ENCODE results near the gene CELF2.

The CELF2 gene

DNA sequence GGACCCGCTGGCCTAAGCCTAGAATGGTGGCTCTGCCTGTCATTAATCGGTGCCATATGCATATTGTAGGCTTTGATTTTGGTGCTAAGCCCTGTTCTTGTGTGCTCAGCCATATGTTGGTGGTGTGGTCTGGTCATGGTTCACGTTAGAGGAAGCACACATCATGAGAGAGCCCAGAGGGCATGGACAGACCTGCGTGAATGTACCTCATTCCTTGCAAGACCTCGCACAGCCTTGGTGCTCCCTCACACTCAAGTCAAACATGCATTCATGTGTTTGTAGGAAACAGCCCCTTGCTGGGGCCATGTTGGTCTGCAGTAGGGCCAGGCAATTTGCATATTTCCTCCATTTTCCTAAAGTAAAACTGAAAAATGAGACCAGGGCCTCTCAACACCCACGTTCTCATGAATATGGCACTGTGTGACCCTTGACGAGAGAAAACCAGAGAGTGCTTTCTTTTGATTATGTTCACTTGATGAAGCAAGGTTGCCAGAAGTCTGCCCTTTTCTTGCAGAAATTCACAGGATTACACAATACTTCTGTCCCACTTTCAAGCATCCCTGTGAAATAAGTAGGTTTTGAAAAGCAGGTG is 268.7 kb downstream of the CELF2 start:
- DNase-seq = no peak

DNA sequence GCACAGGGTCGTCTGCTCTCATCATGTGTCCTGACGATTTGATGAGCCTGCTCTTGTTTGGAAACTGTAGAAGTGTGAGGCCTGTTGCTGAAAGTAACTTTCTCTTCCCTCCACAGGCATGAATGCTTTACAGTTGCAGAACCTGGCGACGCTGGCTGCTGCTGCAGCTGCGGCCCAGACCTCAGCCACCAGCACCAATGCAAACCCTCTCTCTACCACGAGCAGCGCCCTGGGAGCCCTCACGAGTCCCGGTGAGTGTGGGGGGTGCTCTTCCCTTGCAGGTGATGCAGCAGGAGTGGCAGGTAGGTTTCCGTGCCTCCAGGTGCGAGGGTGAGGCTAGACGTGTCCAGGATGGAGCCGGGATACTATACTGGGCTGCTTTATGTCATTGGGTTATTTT is 270.6 kb downstream of the CELF2 start:
- no peak for DNase-seq

DNA sequence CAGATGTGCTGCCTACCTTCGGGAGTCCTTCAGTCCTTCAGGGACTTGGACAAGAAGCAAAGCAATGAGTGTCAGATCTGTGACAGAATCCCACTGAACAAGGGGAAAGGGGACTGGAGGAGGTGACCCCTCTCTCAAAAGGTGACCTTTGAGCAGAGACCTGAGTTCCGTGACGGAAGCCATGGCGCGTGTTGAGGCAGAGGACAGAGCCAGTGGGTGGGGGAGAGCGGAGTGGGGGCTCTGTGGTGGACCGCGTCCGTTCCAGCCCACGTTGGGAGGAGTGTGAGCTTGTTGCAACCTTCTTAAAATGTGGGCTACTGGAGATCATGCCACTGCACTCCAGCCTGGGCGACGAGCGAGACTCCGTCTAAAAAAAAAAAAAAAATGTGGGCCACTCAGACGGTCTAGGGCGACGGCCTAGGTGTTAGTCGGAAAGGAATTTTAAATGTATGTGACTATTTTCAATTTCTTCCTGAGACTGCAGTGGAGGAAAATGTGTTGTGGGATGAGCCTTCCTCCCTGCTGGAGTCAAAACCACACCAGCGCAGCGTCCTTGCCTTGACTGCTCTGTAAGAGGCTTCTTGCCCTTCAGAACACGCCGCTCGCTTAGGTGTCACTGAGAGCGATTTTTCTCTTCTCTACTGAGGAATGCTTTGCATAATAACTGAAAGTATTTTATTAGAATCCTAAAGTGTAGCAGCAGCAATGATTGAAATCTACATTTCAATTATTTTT is 272.7 kb downstream of the CELF2 start:
- DNase-seq = no peak

DNA sequence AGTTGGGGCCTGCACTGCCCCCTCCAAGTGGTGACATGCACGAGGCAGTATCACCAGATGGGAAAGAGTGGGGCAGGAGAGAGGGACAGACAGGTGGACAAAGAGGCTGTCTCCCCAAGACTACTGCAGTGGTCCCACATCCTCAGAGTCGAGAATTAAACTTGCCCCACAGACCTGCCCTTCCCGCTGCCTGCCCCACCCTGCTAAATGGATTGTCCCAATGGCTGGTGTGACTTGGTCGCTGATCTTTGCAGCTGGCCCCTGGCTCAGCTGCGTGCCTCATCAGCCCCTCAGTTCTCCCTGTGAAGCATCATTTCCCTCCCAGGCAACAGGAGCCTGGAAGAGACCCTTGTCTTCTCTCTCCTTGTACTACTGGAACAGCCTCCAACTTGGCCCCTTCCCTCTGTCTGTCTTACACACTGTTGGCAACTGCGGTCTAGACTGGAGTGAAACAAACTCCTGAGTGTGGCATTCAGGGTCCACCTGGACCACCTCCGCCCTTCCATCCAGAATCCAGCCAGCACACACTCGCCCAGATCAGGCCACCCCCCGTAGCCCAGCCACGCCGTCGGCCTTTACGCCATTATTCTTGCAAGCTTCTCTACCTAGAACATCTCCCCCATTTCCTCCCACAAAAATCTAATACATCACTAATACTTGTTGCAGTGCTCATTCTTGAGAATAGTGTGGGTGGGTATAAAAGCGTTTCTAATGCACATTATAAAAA is 275.1 kb downstream of the CELF2 start:
- DNase-seq = no peak

DNA sequence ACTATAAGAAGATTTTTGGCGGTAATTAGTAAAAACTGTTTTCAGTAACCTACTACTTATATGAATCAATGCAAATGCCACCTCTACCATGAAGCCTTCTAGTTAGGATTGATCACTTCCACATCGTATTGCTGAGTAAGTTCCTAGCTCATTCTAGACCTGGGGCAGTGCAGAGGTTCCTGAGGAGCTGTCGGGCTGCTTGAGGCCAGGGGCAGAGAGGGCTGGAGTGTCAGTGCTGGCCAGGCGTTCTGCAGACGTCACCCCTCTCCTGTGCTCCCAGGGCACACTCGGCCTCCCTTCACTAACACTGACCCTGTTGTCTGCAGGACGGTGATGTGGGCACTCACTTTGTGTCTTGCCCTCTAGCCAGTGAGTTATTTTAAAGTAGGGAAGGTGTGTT is 275.7 kb downstream of the CELF2 start:
- no peak for DNase-seq

DNA sequence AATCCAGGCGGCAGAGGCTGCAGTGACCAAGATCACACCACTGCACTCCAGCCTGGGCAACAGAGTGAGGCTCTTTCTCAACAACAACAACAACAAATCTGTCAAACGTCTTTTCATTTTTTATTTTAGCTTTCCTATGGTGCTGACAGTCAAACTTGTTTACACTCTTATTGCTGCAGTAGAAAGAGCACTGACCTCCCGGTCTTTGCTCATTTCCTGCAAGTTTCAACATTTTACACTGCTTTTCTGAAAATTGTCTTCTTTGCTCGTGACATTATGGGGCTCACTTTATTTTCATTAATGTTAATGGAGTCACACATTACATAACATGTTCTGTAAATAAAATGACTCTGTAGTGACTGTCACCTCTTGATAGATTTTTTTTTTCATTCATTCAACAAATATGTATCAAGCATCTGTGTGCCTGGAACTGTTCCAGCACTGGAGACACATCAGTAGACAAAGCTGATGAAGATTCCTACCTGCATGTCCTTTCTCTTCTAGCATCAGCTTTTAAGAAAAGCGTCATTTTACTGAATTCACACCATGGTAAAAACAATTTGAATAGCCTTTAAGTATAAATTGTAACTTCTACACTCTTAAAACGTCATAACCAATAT is 277.3 kb downstream of the CELF2 start:
- DNase-seq = no peak

DNA sequence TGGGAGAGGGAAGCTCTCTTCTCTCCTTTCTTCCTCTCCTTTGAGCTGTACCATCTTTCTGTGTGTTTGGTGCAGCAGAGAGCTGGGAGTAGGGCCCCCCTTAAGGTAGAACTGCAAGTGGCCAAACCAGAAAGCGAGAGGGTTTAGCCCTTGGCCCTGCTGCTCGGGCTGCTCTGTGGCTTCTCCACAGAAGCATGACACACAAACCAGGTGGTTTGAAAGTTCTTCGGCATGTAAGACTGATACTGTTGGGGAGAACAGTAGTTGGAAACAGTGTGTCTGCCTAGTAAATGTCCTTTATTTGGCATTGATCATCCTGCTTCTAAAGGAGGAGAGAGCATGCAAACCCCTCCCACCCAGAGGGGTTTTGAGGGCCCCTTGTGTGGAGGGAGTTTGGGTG is 277.8 kb downstream of the CELF2 start:
- no peak for DNase-seq

DNA sequence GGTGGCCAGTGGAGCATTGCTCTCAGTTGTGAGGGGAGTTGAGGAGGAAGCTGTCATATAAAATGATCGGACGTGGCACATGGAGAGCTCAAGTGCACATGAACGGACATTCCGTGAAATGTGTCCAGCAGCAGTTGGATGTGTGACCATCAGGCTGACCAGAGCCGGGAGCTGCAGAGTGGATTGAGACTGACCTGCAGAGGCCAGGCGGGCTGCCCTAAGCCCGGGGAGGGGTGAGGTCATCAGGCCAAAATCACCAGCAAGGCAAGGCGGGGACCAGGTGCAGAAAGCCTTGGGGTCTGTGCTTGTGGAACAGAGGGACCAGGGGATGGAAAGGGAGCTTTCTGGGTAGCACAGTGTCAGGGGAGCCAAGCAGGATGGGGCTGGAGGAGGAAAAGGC is 279.5 kb downstream of the CELF2 start:
- DNase-seq = no peak

DNA sequence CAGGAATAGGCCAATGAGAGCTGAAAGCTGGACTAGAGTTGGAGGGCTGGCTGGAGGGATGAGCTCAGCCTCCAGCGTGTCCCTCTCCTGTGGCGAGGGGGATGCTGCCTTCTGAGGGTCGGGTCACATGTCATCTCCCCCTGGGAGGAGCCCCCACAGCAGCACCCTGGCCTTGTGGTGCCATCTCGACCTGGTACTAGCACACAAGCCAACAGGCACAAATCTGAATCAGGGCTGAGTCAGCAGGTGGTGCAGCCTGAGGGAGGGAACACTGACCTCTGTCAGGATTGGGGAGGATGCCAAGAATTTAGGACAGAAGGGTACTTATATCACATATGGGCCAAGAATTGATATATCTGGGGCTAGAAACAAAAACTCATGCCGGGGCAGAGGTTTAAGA is 280.4 kb downstream of the CELF2 start:
- no peak for DNase-seq

DNA sequence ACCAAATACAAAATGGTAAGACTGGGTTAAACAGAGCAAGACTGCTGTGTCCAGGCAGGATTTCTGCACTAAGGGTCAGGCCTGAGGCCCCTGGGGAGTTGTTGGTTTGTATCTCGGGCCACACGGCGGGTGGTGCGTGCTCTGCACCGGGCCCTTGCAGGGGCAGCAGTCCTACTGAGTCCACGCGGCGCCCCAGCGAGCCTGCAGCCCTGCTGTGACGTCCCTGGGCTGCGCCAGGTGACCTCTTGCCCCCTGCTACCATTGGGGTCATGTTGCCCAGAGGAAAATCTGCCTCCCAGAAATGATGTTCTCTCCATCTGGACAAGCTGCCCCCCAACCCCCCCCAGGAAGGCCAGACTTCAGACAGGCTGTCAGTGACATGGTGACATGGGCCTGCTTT is 281.5 kb downstream of the CELF2 start:
- DNase-seq = no peak

DNA sequence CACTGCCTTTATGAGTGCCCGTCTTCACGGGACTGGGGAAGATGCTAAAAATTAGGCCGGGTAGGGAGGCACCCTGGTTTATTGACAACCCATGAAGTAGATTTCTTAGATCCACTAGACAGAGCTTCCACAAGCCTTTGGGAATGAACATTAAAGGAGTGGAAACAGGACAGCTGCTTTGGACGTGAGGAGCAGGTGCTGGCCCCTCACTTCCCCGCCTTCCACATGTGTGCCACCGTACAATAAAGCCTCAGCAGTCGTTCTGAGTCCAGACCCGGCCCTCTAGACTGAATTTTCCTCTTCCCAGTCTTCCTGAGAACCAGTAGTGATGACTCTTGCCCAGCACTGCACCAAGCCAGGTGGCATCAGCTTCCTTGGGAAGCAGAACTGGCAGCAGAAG is 282.4 kb downstream of the CELF2 start:
- no peak for DNase-seq

DNA sequence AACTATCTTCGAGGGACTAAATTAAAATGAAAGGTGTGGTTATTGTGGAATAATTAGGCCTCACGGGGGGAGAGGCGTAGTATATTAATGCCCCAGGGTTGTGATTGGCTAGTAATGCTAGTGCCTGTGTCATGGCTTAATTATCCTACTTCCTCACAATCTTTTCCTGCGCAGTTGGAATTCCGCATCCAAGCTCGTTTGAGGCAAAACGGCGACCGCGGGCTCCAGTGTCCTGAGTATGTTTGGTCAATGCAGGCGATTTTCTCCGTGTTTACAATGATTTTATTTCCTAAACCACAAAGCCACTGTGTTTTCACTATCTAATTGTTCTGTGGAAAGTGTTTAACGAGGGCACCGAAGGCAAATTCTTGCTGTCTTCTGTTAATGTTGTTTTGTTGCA is 282.9 kb downstream of the CELF2 start:
- DNase-seq = no peak

DNA sequence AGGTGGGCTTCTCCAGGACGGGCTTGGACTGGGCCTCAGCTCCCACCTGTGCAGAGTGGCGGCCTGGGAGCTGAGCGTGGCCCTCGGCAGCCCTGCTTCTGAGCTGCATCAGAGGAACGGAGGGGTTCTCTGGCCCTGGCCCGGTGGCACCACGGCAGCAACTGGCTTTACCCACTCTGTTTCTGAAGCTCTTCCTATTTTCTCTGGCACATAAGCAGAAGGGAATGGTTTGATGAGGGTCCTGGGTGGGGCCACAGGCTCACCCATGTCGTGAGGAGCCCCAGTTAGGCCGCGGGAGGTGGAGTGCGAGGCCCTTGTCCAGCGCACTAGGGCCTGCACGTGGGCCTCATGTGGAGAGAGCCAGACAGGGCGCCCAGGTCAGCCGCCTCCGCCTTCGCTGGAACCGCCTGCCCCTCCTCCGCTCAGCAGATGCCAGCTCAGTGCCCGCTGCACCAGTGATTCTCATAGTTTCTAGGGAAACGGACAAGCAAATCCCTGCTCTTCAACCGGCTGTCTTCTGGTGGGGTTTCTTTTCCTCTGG is 284.0 kb downstream of the CELF2 start:
- no peak for DNase-seq

DNA sequence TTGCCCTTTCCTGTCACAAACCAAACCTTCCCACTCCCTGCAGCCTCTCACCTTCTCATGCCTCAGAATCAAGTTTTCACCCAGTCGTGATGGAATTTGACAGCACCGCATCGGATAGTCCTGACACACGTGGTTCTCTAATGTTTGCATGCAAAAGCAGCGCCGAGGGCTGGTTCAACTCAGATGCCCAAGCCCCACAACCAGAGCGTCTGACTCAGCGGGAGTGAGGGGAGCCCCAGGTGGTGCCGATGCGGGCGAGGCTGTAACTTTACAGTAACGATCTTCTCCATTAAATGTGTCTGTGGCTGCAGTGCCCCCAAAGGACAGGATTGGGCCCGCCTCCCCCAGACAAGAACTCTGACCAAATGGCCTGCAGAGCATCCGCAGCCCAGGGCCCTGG is 284.5 kb downstream of the CELF2 start:
- no peak for DNase-seq

DNA sequence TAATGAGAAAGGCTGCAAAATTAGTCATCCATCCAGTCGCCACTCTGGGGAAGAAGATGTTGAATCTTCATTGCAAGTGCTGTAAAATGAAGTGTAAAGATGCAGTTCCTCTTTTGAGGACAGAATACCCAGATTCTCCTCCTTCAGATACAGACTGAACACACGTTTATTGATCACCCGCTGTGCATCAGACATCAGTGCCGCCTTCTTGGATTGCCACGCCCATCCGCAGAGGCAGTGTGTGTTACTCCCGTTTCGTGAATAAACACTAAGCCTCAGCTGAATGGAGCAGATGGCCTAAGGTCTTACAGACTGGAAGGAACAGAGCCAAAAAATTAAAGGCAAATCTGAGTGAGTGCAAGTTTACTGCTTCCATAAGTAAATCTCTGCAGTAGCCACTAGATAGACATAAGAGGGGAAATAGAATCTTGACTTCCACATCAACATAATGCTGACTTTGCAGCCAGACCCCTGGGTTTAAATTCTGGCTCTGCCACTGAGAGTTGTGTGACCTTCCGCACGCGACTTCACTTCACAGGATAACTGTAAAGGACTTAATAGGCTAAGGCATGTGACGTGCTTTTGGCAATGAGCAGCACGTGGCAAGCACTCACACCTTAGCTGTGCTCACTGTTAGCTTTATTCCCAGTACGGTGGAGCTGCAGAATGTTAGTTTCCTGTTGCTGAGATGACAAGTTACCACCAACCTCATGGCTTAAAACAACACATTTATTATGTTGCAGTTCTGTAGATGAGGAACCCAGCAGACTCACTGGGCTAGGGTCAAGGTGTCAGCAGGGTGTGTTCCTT is 285.9 kb downstream of the CELF2 start:
- no peak for DNase-seq

DNA sequence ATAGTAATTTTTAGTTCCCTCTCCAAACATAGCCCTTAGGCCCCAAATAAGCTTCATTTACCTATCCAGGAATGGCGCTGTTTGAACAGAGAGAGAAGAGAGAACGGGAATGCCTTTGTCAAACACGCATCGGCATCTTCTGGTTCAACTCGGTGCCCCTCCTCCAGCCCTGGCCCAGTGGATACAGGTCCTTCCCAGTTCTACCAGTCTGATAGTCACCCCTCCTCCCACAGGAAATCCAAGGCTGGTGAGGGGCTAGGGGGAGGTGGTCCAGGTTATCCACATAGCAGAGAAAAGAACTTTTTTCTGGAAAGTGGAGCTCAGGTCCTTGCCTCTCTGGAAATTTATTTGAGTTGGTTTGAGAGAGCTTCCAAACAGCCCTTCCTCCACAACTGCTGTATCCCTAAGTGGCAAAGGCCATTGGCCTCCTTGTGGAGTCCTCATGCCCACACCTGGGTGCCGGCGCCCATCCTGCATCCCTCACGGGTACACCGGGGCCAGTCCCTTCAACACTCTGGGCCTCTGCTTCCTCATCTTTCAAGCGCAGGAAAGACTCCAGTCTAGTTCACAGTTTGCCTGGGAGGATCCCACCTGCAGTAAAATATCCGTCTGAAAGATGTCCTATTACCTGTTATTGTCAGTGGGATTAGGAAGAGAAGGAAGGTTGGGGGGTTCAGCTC is 287.4 kb downstream of the CELF2 start:
- DNase-seq = no peak

DNA sequence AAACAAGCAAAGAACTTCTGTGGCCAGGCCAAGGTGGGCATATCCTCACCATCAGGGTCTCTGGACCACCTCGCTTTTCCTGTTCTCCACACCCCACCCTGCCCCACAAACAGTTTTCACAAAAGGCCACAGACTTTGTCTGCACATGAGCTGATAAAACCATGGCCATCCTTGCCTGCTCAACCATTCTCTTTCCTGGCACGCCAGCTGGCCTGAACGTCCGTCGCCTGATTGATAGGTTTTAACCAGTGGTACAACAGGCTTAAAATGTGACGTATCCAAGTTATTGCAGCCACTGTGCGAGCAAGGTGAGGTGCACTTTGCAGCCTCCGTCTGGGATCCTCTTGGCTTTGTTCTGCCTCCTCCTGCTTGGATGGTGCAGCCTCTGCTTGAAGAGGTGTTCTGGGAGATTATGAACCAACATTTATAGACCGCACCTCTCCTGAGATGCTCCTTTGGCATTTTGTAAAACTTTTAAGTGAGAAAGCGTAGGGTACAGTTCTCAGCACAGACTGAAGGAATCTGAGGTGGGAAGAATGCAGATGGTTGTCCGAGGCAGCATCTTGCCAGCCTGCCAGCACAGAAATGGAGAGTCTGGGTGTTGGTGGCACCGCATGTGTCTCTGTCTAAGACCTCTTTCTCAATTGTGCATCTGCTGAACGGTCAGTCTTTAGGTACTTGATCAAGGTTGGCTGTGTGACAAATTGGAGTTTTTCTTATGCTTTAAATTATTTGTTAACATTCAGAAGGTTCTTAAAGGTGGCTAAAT is 288.3 kb downstream of the CELF2 start:
- no peak for DNase-seq

DNA sequence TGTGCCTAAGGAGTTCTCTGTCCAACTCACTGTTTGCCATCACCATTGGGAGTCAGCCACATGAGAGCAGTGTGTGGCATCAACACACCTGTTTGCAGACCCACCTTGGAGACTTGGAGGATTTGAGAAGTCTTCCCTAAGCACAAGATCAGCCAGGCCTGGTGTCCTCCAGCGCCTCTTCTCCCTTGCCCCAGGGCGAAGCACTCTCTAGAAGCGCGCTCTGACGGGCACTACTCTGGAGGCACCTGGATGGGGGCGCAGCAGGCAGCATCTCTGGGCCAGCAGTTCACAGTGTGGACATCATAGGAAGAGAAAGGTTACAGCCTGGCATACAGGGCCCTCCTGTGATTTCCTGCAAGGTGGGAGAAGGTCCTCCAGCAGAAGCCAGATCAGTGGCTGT is 289.3 kb downstream of the CELF2 start:
- DNase-seq = no peak

DNA sequence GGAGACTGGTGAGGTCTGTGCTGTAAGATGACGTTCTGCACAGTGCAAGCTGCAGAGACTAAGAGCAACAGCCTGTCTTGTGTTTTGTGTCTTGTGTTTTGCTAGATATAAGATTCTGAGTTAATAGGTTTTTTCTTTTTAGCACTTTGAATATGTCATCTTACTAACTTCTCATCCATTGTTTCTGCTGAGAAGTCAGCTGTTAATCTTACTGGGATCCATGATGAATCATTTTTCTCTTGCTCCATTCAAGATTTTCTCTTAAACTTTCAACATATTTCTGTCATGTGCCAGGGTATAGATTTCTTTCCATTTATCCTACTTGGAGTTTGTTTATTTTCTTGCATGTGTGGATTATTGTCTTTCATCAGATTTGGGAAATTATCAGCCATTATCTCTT is 290.3 kb downstream of the CELF2 start:
- no peak for DNase-seq

DNA sequence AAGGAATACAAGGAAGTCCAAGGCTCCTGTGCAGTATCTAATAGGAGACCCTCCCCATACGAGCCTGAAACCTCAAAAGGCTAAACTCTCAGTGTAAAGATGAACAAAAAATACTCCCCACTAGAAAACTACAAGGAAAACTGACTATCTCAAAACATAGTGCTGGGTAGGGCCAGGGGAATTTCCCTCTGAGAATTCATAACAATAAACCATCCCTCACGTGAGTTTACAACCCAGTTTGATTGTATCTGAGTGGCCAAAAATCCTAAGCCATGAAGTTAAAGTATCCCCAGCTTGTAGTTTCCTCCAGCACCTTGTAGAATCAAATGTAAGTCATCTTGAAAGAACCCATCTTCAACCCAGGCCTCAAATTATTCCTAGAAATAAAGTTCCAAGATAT is 293.4 kb downstream of the CELF2 start:
- DNase-seq = no peak

DNA sequence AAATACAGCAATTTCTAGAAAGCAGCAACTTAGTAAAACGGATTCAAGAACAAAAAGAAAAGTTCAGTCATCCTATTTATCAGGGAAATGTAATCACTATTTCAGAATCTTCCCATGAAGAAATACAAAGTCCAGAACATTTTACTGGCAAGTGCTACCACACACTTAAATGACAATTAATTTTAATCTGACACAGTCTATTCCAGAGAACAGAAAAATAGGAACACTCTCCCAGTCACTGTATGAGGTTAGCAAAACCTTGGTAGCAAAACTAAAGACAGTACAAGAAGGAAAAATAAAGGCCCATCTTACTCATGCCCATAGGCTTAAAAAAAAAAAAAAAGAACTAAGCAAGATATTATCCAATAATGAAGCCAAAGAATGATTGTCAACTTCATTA is 295.8 kb downstream of the CELF2 start:
- no peak for DNase-seq
